Left ventricle myocardium superior (tissue), 1 donor: Measurements from ENCODE around the gene GMDS. TPM values are rescaled to one million over a fixed set of nuclear protein-coding genes. Genes with fewer than 3 reads are reported as not detected.
"Not testable (repeated sequence)": the region's sequence is repeated elsewhere in the genome, so short reads cannot be mapped to it uniquely, and the experiment has no call there.

Experiments
- ATAC-seq: fragments of 200-7000 bp; cut with Tn5 transposase; one replicate; pipeline ENCODE4 v1.9.1; 2020; ENCODE audit warnings: mild to moderate bottlenecking, moderate library complexity
- DNase-seq: peaks from one replicate; pipeline ENCODE4 v3.0.0-alpha.2; 2020
- intact Hi-C: fragments of 100-400 bp; cut with micrococcal nuclease; formaldehyde crosslinking; loops from one replicate; pipeline ENCODE4 v1.11.0; 2022
- total RNA-seq: library from RNA; stranded (reverse); fragmentation: NEBNext Ultra II Directional; extraction: Animal tissue kit (Norgen Biotek cat#: 25700); gene quantifications from one replicate; pipeline ENCODE4 v1.2.1, GENCODE V29; 2021
- donor health status: DM: no; HTN: yes; CAD: no; lungs with severe emphysema.

GMDS gene
- total RNA-seq, 1 donor from 2014 or later = 6.4 TPM

- peak; percentile 81 for ATAC-seq
- no peak for DNase-seq
- intact Hi-C loops = no loop called here
Measured at GRCh38 chr6:1686117-1687098, 559.0 kb downstream of the GMDS start.

GRCh38 chr6:1679688-1680068, 565.7 kb downstream of the GMDS start:
- DNase-seq (no peak), ATAC-seq (no peak)
- intact Hi-C loops = no loop called here

- peak; percentile 96 for ATAC-seq
- DNase-seq = no peak
- intact Hi-C loops = no loop called here
Measured at GRCh38 chr6:1679031-1679687, 566.2 kb downstream of the GMDS start.

- peak; percentile 34 for ATAC-seq
- intact Hi-C loops = no loop called here
Measured at GRCh38 chr6:1678201-1678600, 567.2 kb downstream of the GMDS start.

GRCh38 chr6:1672379-1672778, 573.0 kb downstream of the GMDS start:
- ATAC-seq (no peak), DNase-seq (no peak)
- intact Hi-C loops = no loop called here

More at GRCh38 chr6:1678201-1678600, 567.2 kb downstream of the GMDS start:
- no peak for DNase-seq

GRCh38 chr6:1670711-1671462, 574.5 kb downstream of the GMDS start:
- intact Hi-C loops = no loop called here
- ATAC-seq = no peak
- DNase-seq = no peak

GRCh38 chr6:1669996-1670395, 575.4 kb downstream of the GMDS start:
- intact Hi-C loops = no loop called here
- no peak for ATAC-seq
- no peak for DNase-seq

- ATAC-seq, intact Hi-C loops, DNase-seq: not testable (repeated sequence)
Measured at GRCh38 chr6:1668456-1668855, 576.9 kb downstream of the GMDS start.

- DNase-seq (no peak), ATAC-seq (no peak)
- intact Hi-C loops = no loop called here
Measured at GRCh38 chr6:1667805-1668175, 577.6 kb downstream of the GMDS start.

- DNase-seq = no peak
- intact Hi-C loops = no loop called here
- ATAC-seq = no peak
Measured at GRCh38 chr6:1667012-1667804, 578.2 kb downstream of the GMDS start.

GRCh38 chr6:1665214-1665613, 580.2 kb downstream of the GMDS start:
- ATAC-seq = no peak
- intact Hi-C loops = no loop called here
- DNase-seq = no peak

GRCh38 chr6:1664329-1664728, 581.1 kb downstream of the GMDS start:
- ATAC-seq (no peak), DNase-seq (no peak)
- intact Hi-C loops = no loop called here

- intact Hi-C loops = no loop called here
- DNase-seq (no peak), ATAC-seq (no peak)
Measured at GRCh38 chr6:1663511-1663910, 581.9 kb downstream of the GMDS start.

GRCh38 chr6:1662534-1662933, 582.9 kb downstream of the GMDS start:
- ATAC-seq (no peak), DNase-seq (no peak)
- intact Hi-C loops = no loop called here

GRCh38 chr6:1659816-1660215, 585.6 kb downstream of the GMDS start:
- DNase-seq = no peak
- intact Hi-C loops = no loop called here
- no peak for ATAC-seq

- DNase-seq (no peak), ATAC-seq (no peak)
- intact Hi-C loops = no loop called here
Measured at GRCh38 chr6:1658212-1659005, 587.0 kb downstream of the GMDS start.

- no peak for ATAC-seq
- intact Hi-C loops = no loop called here
- no peak for DNase-seq
Measured at GRCh38 chr6:1657771-1658165, 587.6 kb downstream of the GMDS start.

GRCh38 chr6:1657116-1657770, 588.2 kb downstream of the GMDS start:
- intact Hi-C loops = no loop called here
- DNase-seq (no peak), ATAC-seq (no peak)
